ENCODE results near the gene HSD17B14. TPM values are rescaled to one million over a fixed set of nuclear protein-coding genes. Genes with fewer than 3 reads are reported as not detected.

The HSD17B14 gene
- total and polyA plus RNA-seq, 2 of the 8 experiments (the other 6 are each of a cell fraction or from before 2014, with no cell fraction given) = 8.4 to 25.5 TPM

DNA sequence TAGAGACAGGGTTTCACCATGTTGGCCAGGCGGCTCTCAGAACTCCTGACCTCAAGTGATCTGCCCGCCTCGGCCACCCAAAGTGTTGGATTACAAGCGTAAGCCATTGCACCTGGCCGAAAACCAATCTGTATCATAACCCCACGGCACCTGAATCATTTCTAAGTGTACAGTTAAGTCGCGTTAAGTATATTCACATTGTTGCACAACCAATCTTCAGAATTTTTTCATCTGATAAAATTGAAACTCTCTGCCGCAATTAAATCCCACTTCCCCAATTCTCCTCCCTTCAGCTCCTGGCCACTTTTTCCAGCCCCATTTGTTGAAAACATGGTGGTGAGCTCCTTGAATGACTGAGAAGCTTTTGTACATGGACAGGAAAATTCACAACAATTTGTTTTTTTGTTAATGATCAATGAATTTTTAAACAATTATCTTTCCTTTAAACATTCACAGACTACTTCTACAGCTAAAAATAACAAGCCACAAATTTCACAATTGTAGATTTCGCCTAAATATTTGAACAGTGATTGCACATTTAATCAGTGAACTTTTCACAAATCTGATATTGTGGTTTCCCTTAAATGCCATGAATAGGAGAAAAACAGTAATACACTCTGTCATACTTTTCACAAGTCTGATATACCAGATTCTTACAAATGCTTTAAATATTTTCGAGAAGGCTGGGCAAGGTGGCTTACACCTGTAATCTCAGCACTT is 67.1 kb downstream of the HSD17B14 start:
- H3K4me2 ChIP-seq (ENCODE audit: insufficient read depth in 1 of 2, low read depth in 2 of 2, low read length in 2 of 2) = no peak overlapping the region
- H3K9ac ChIP-seq (replicated peaks in 1 of 4; ENCODE audit: extremely low read depth in 1 of 4, low read depth in 3 of 4, low read length in 3 of 4) = no peak overlapping the region
- no peak overlapping the region for H3K4me3 ChIP-seq (ENCODE audit: extremely low read depth in 1 of 4, insufficient read depth in 2 of 4, low read depth in 3 of 4, low read length in 4 of 4)
- H2BK5ac ChIP-seq (ENCODE audit: low read depth, low read length) = no peak overlapping the region
- no peaks in the 10 kb centered on the region for H3K36me3 ChIP-seq (ENCODE audit: control insufficient read depth in 2 of 4, insufficient read depth in 4 of 4, low read length in 3 of 4)
- CTCF ChIA-PET (ENCODE audit: partially characterized antibody) = interaction anchor here (0.6 to 2.2 kb wide), 8 partner anchors 11 to 167 kb away, joined by 3 to 8 read pairs (median 4); no protein-coding TSS in a partner anchor
- no peak overlapping the region for H3K56ac ChIP-seq (replicated peaks; ENCODE audit: insufficient read length, low read depth, low read length)
- FAIRE-seq = no peak
- H2BK15ac ChIP-seq (ENCODE audit: low read length) = no peak overlapping the region
- H4K20me1 ChIP-seq (replicated peaks in 1 of 2; ENCODE audit: control insufficient read depth in 1 of 2, insufficient read depth in 2 of 2, low read length in 2 of 2) = no peaks in the 10 kb centered on the region
- no peaks in the 10 kb centered on the region for H3K23me2 ChIP-seq (ENCODE audit: low read depth, low read length)
- no peak overlapping the region for H3K4ac ChIP-seq (replicated peaks; ENCODE audit: insufficient read length, low read depth, low read length)
- H2BK20ac ChIP-seq (ENCODE audit: low read length) = no peak overlapping the region
- H4K8ac ChIP-seq (ENCODE audit: extremely low read depth, insufficient read depth, low read length) = no peak overlapping the region; the same call in 1 of the 2 replicates
- DNase-seq (ENCODE audit: low read depth in 1 of 2, low spot score in 2 of 2) = no peak
- no peak overlapping the region for H3K23ac ChIP-seq (ENCODE audit: insufficient read length)
- H3K9me3 ChIP-seq (ENCODE audit: insufficient read depth in 2 of 2, low read depth in 1 of 2, low read length in 1 of 2) = no peaks in the 10 kb centered on the region
- H2BK12ac ChIP-seq (ENCODE audit: low read depth, low read length) = no peak overlapping the region
- H3K14ac ChIP-seq (ENCODE audit: insufficient read length) = no peak overlapping the region
- no peaks in the 10 kb centered on the region for H3K79me1 ChIP-seq (ENCODE audit: low read depth, low read length)
- H3K79me2 ChIP-seq (ENCODE audit: control insufficient read depth in 1 of 2, insufficient read depth in 2 of 2, low read length in 2 of 2) = no peaks in the 10 kb centered on the region
- WGBS, 2 experiments (ENCODE audit: extremely low coverage in 1 of 2, insufficient coverage in 1 of 2, insufficient read length in 1 of 2, insufficient replicate concordance in 2 of 2, low coverage in 1 of 2, low lambda C conversion rate in 2 of 2, missing lambda C conversion rate in 1 of 2) = 89% methylated on average over 11 of the region's 11 CpGs; no CpG with 5 or more reads in 1 of the 2 experiments
- H2AFZ ChIP-seq (ENCODE audit: low read length) = no peak overlapping the region
- H2BK120ac ChIP-seq (replicated peaks; ENCODE audit: low read depth, low read length) = no peak overlapping the region
- no peak overlapping the region for H4K91ac ChIP-seq (replicated peaks; ENCODE audit: insufficient read length, low read length)
- POLR2A ChIA-PET (ENCODE audit: partially characterized antibody) = interaction anchor here (0.7 to 5.0 kb wide), 7 partner anchors 10 to 123 kb away, joined by 3 to 39 read pairs (median 6); partner anchors contain the start of genes CA11 and FUT2
- no peak overlapping the region for H3K18ac ChIP-seq (ENCODE audit: extremely low read depth, low read length)
- no peak overlapping the region for H3K27ac ChIP-seq (ENCODE audit: low read depth, low read length)
- H4K5ac ChIP-seq (ENCODE audit: insufficient read length, low read depth, low read length) = no peak overlapping the region
- no peak overlapping the region for H2AK5ac ChIP-seq (ENCODE audit: low read depth, low read length)
- H3K27me3 ChIP-seq (replicated peaks in 1 of 4; ENCODE audit: control insufficient read depth in 3 of 4, extremely low read depth in 1 of 4, insufficient read depth in 3 of 4, low read length in 3 of 4) = no peaks in the 10 kb centered on the region
- H3K4me1 ChIP-seq (replicated peaks in 1 of 4; ENCODE audit: control insufficient read depth in 3 of 4, insufficient read depth in 4 of 4, low read length in 3 of 4) = no peaks in the 10 kb centered on the region
- TF ChIP-seq SIN3A (conservative IDR thresholded peaks at IDR 0.05 in 1 of 2, IDR thresholded peaks at IDR 0.05 in 1 of 2; ENCODE audit: low read depth in 1 of 2, low read length in 2 of 2) = no peak
- TF ChIP-seq SP2 (IDR thresholded peaks at IDR 0.05; ENCODE audit: low read length) = no peak
- TF ChIP-seq MAFK (IDR thresholded peaks at IDR 0.05; ENCODE audit: low read depth, low read length) = no peak
- no peak for TF ChIP-seq CREB1 (IDR thresholded peaks at IDR 0.05)
- TF ChIP-seq SRF (IDR thresholded peaks at IDR 0.05; ENCODE audit: low read depth, low read length) = no peak
- no peak for TF ChIP-seq ZNF274 (IDR thresholded peaks at IDR 0.05; ENCODE audit: borderline replicate concordance, extremely low read depth, low read length)
- TF ChIP-seq NANOG (IDR thresholded peaks at IDR 0.05; ENCODE audit: insufficient read depth, low read depth, low read length, poor library complexity, severe bottlenecking) = no peak
- no peak for TF ChIP-seq CBX8 (IDR thresholded peaks at IDR 0.05; ENCODE audit: borderline replicate concordance, low read depth, low read length)
- TF ChIP-seq ASH2L (IDR thresholded peaks at IDR 0.05; ENCODE audit: low read length) = no peak
- TF ChIP-seq EGR1 (IDR thresholded peaks at IDR 0.05; ENCODE audit: borderline replicate concordance, low read depth, low read length) = no peak
- TF ChIP-seq BRCA1 (IDR thresholded peaks at IDR 0.05; ENCODE audit: low read depth, low read length) = no peak
- no peak for TF ChIP-seq HDAC6 (IDR thresholded peaks at IDR 0.05; ENCODE audit: low read depth, low read length)
- no peak for TF ChIP-seq EP300 (IDR thresholded peaks at IDR 0.05; ENCODE audit: borderline replicate concordance in 1 of 2, low read depth in 2 of 2, low read length in 2 of 2)
- no peak for TF ChIP-seq SP4 (IDR thresholded peaks at IDR 0.05; ENCODE audit: low read length)

Measured in H1 (cell line).